Measurements from ENCODE around the gene ATP1B1. TPM values are rescaled to one million over a fixed set of nuclear protein-coding genes. Genes with fewer than 3 reads are reported as not detected.

ATP1B1 gene
- total and polyA plus RNA-seq, 2 of the 13 experiments (the other 11 are each of a cell fraction or from before 2014, with no cell fraction given) = 134 to 135 TPM

GRCh38 chr1:169150641-169151337 lies 44.3 kb downstream of the ATP1B1 start:
- no peaks in the 10 kb centered on the region for H3K9me3 ChIP-seq (ENCODE audit: low read length)
- 97% methylated on average over 4 of the region's 4 CpGs for WGBS (ENCODE audit: low lambda C conversion rate)
- intact Hi-C loops (cut with micrococcal nuclease; ENCODE audit: unreplicated experiment) = no loop called here
- no peaks in the 10 kb centered on the region for H4K20me1 ChIP-seq (ENCODE audit: insufficient read depth, low read length)
- no peak for FAIRE-seq
- H2AFZ ChIP-seq (ENCODE audit: low read length) = no peak overlapping the region
- ATAC-seq = no peak
- no peaks in the 10 kb centered on the region for H3K27me3 ChIP-seq (ENCODE audit: control insufficient read depth in 1 of 2, insufficient read depth in 2 of 2, low read length in 2 of 2)
- in situ Hi-C loops (cut with HindIII; ENCODE audit: extremely low pct_ligation_motif_present, low pct_unique_long_range_greater_than_20kb) = no loop called here
- H3K79me2 ChIP-seq (ENCODE audit: insufficient read depth, low read length) = no peaks in the 10 kb centered on the region
- POLR2A ChIA-PET = interaction anchor here (2.0 kb wide), 1 partner anchor 45 kb away, joined by 8 read pairs; no protein-coding TSS in a partner anchor
- CTCF ChIA-PET (ENCODE audit: low intra/inter-chr PET ratio, low total read pairs) = no interaction called here
- BruUV-seq (replicated peaks) = no TSS peak
- no peak overlapping the region for H3K27ac ChIP-seq (ENCODE audit: extremely low read length, insufficient read depth, low read length)
- peaks cover 55% of the 10 kb centered on the region for H3K4me1 ChIP-seq (ENCODE audit: insufficient read depth, low read length)
- H3K4me3 ChIP-seq (replicated peaks in 1 of 3; ENCODE audit: insufficient read depth in 1 of 3, low read depth in 2 of 3, low read length in 3 of 3) = no peak overlapping the region
- TF ChIP-seq ZNF776 (CRISPR knock-in tag; IDR thresholded peaks at IDR 0.05) = no peak
- TF ChIP-seq ZNF616 (CRISPR knock-in tag; IDR thresholded peaks at IDR 0.05; ENCODE audit: low read depth) = no peak
- no peak for TF ChIP-seq ZNF605 (CRISPR knock-in tag; IDR thresholded peaks at IDR 0.05)
- no peak for TF ChIP-seq ZNF281 (CRISPR knock-in tag; IDR thresholded peaks at IDR 0.05; ENCODE audit: borderline replicate concordance)
- TF ChIP-seq ZNF10 (CRISPR knock-in tag; IDR thresholded peaks at IDR 0.05; ENCODE audit: borderline replicate concordance, low read depth) = no peak
- no peak for TF ChIP-seq MTF1 (CRISPR knock-in tag; IDR thresholded peaks at IDR 0.05)
- no peak for TF ChIP-seq ZNF33B (CRISPR knock-in tag; IDR thresholded peaks at IDR 0.05)
- no peak for TF ChIP-seq HINFP (CRISPR knock-in tag; IDR thresholded peaks at IDR 0.05; ENCODE audit: low read depth)
- no peak for TF ChIP-seq PRMT3 (CRISPR knock-in tag; IDR thresholded peaks at IDR 0.05; ENCODE audit: borderline replicate concordance, low read depth)
- no peak for TF ChIP-seq HMGA1 (CRISPR knock-in tag; conservative IDR thresholded peaks at IDR 0.05)
- no peak for TF ChIP-seq SMARCC2 (IDR thresholded peaks at IDR 0.05)
- no peak for TF ChIP-seq HIC2 (CRISPR knock-in tag; IDR thresholded peaks at IDR 0.05; ENCODE audit: low read depth)
- no peak for TF ChIP-seq PBX3 (CRISPR knock-in tag; IDR thresholded peaks at IDR 0.05; ENCODE audit: borderline replicate concordance)
- no peak for TF ChIP-seq SIX4 (CRISPR knock-in tag; IDR thresholded peaks at IDR 0.05)
- no peak for DNase-seq (ENCODE audit: low spot score)
- H3K4me2 ChIP-seq (ENCODE audit: low read depth, low read length) = no peak overlapping the region
- H3K36me3 ChIP-seq (replicated peaks in 1 of 2; ENCODE audit: control insufficient read depth in 1 of 2, insufficient read depth in 2 of 2, low read length in 2 of 2) = no peaks in the 10 kb centered on the region
- no peak overlapping the region for H3K9ac ChIP-seq (ENCODE audit: insufficient read depth, low read depth, low read length)
